OCI-LY1 (cell line): Measurements from ENCODE around the gene PTGIS.

Source experiments
- H2AFZ ChIP-seq: fragments of 200-600 bp; sonication (generic), shearing (Covaris generic); 2 replicates; pipeline ENCODE4 v1.6.0; 2014; ENCODE audit warnings: antibody characterized with exemption, mild to moderate bottlenecking, low read length
- H3F3A ChIP-seq: fragments of 200-600 bp; sonication (generic), shearing (Covaris generic); 2 replicates; pipeline ENCODE4 v1.6.0; 2014; ENCODE audit warnings: mild to moderate bottlenecking, antibody characterized with exemption, low read length, moderate library complexity; ENCODE audit not compliant: insufficient read depth
- H3K27ac ChIP-seq: fragments of 200-600 bp; sonication (generic); 2 replicates; pipeline ENCODE4 v1.5.1; 2014; ENCODE audit warnings: low read length, mixed run types, mild to moderate bottlenecking, low read depth; ENCODE audit not compliant: poor library complexity, severe bottlenecking
- H3K27me3 ChIP-seq: fragments of 200-600 bp; sonication (generic); 2 replicates; pipeline ENCODE4 v1.6.0; 2014; ENCODE audit warnings: antibody characterized with exemption, mild to moderate bottlenecking, low read length, moderate library complexity; ENCODE audit not compliant: insufficient read depth
- H3K36me3 ChIP-seq: fragments of 200-600 bp; sonication (generic); 2 replicates; pipeline ENCODE4 v1.6.1; 2014; ENCODE audit warnings: mild to moderate bottlenecking, antibody characterized with exemption, low read length, moderate library complexity, mixed read lengths; ENCODE audit not compliant: insufficient read depth
- H3K4me1 ChIP-seq: fragments of 200-600 bp; sonication (generic); 2 replicates; pipeline ENCODE4 v1.5.1; 2014; ENCODE audit warnings: mild to moderate bottlenecking, low read length, moderate library complexity; ENCODE audit not compliant: insufficient read depth, severe bottlenecking
- H3K4me2 ChIP-seq: fragments of 200-600 bp; sonication (generic), shearing (Covaris generic); 2 replicates; pipeline ENCODE4 v1.6.1; 2014; ENCODE audit warnings: low read length
- H3K4me3 ChIP-seq: fragments of 200-600 bp; sonication (generic); 2 replicates; pipeline ENCODE4 v1.5.1; 2014; ENCODE audit warnings: low read length, low read depth, mild to moderate bottlenecking, mixed read lengths; ENCODE audit not compliant: poor library complexity, severe bottlenecking
- H3K79me2 ChIP-seq: fragments of 200-600 bp; shearing (Covaris generic); 2 replicates; pipeline ENCODE4 v1.6.1; 2016; ENCODE audit warnings: mixed run types, low read length, mixed read lengths; ENCODE audit not compliant: insufficient read depth
- H3K9ac ChIP-seq: fragments of 200-600 bp; sonication (generic), shearing (Covaris generic); 2 replicates; pipeline ENCODE4 v1.6.1; 2014; ENCODE audit warnings: mild to moderate bottlenecking, low read length, mixed read lengths
- H3K9me2 ChIP-seq: fragments of 200-600 bp; sonication (generic), shearing (Covaris generic); 2 replicates; pipeline ENCODE4 v1.6.1; 2014; ENCODE audit warnings: low read depth, mild to moderate bottlenecking, low read length, mixed read lengths
- H3K9me3 ChIP-seq: fragments of 200-600 bp; shearing (Covaris generic); 2 replicates; pipeline ENCODE4 v1.6.1; 2014; ENCODE audit warnings: low read length, mixed read lengths
- H4K20me1 ChIP-seq: fragments of 200-600 bp; sonication (generic), shearing (Covaris generic); 2 replicates; pipeline ENCODE4 v1.6.0; 2016; ENCODE audit warnings: mild to moderate bottlenecking, low read length; ENCODE audit not compliant: insufficient read depth
- CTCF ChIP-seq: fragments of 200-600 bp; sonication (generic), shearing (Covaris generic); IDR thresholded peaks from 2 replicates; pipeline ENCODE4 v1.5.1; 2017; ENCODE audit warnings: mild to moderate bottlenecking, antibody characterized with exemption, low read length, moderate library complexity, mixed read lengths
- EZH2 ChIP-seq: fragments of 200-600 bp; sonication (generic), shearing (Covaris generic); IDR thresholded peaks from 2 replicates; pipeline ENCODE4 v1.8.0; 2017; ENCODE audit warnings: borderline replicate concordance, mixed run types, mild to moderate bottlenecking, antibody characterized with exemption, low read length, moderate library complexity, mixed read lengths

Gene PTGIS

GRCh38 chr20:49569411-49570115 lies 1.6 kb upstream of the PTGIS start:
- Histone ChIP-seq H3K4me3 (no peak overlapping the region), H3K4me1 (peaks cover 17% of the 10 kb centered on the region), H3K4me2 (no peak overlapping the region), H2AFZ (no peak overlapping the region), H4K20me1 (no peaks in the 10 kb centered on the region), H3K79me2 (no peaks in the 10 kb centered on the region), H3K27ac (no peak overlapping the region), H3K36me3 (no peaks in the 10 kb centered on the region), H3F3A (no peaks in the 10 kb centered on the region), H3K9ac (no peak overlapping the region), H3K27me3 (0 out of 2 replicates have a peak, but pooled peaks cover 3% of the 10 kb centered on the region), H3K9me2 (no peaks in the 10 kb centered on the region), H3K9me3 (no peaks in the 10 kb centered on the region)
- TF ChIP-seq CTCF, result no peak
- TF ChIP-seq EZH2, result no peak

DNA sequence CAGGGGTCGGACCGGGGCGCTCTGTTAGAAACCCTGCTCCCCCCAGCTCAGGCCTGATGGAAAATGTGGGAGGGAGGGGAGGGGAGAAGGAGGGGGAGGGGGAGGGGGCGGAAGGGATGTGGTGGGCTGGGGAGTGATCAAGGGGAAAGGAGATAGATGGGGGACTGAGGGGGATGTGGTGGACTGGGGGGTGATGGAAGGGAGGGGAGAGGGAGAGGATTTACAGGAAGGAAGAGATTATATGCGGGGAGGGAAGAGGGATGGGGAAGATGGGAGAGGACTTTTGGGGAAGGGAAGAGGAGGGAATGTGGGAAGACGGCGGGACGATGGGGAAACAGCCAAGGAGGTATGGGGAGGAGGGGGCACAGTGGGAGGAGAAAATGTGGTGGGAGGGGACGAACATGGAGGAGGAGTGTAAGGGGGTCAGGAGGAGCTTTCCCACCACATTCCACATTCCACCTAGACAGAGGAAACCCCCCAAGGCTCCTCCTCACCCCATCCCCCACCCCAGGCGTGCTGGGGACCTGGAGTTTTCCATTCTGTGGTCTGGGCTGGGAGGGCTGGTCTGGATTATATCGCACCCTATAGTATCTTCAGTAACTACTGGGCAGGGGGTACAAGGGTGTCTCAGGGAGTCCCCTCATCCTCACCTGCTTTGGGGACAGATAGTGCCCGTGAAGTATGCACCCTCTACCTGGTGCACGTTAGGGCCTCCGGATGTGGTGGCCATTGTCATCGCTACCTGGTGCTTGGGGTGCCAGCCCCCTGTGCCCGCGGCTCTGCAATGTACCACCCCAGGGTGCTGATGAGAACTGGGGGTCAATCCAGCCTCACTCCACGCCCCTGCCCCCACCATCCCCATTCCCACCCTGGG lies 578 bp upstream of the PTGIS start:
- Histone ChIP-seq H3F3A (no peaks in the 10 kb centered on the region), H3K4me1 (peaks cover 11% of the 10 kb centered on the region)

More for the DNA sequence above, 578 bp upstream of the PTGIS start:
- H3K27ac ChIP-seq, result no peak overlapping the region
- H3K79me2 ChIP-seq, result no peaks in the 10 kb centered on the region
- H3K9ac ChIP-seq, result no peak overlapping the region
- peaks cover 8% of the 10 kb centered on the region; the same call in 1 of the 2 replicates for H3K27me3 ChIP-seq
- H3K4me3 ChIP-seq, result no peak overlapping the region
- no peaks in the 10 kb centered on the region for H3K9me2 ChIP-seq
- TF ChIP-seq EZH2 (no peak), CTCF (no peak)
- H3K36me3 ChIP-seq, result no peaks in the 10 kb centered on the region
- no peaks in the 10 kb centered on the region for H3K9me3 ChIP-seq
- H4K20me1 ChIP-seq, result no peaks in the 10 kb centered on the region
- H2AFZ ChIP-seq, result no peak overlapping the region
- H3K4me2 ChIP-seq, result no peak overlapping the region
